Body of pancreas (tissue), 4 donors: ENCODE measurements around the gene TGFBR3.

Experiments used
- CTCF ChIP-seq, 7 experiments: fragments of 450-650 bp in 4 of 7; fragments of 200-600 bp in 3 of 7; sonication (generic) in 3 of 7; IDR thresholded peaks; one replicate each; pipeline ENCODE4 v1.5.1; 2016 to 2019; ENCODE audit warnings: antibody characterized with exemption in 7 of 7
- POLR2A ChIP-seq, 3 donors: fragments of 450-650 bp; IDR thresholded peaks; one replicate each; pipeline ENCODE4 v1.6.1; 2016; ENCODE audit warnings: antibody characterized with exemption in 3 of 3, mild to moderate bottlenecking in 2 of 3

- TF ChIP-seq CTCF (IDR thresholded peaks at IDR 0.05): no peak
- TF ChIP-seq POLR2A (IDR thresholded peaks at IDR 0.05): no peak
Observed at GRCh38 chr1:91765880-91766443, 120.0 kb downstream of the TGFBR3 start.
